Fibroblast of peridontal ligament (primary cell): ENCODE data around the gene CFAP46.

Experiments used
- DNase-seq: peaks from one replicate; pipeline ENCODE4 v3.0.0-alpha.2; 2010; ENCODE audit errors: extremely low read depth

Gene CFAP46

GRCh38 chr10:132770061-132771021 lies 172.0 kb downstream of the CFAP46 start:
- DNase-seq: no peak

GRCh38 chr10:132768346-132769248 lies 173.8 kb downstream of the CFAP46 start:
- no peak for DNase-seq

- DNase-seq: no peak
These were observed 176.1 kb downstream of the CFAP46 start for GRCh38 chr10:132766291-132766690.

GRCh38 chr10:132765435-132765834 lies 176.9 kb downstream of the CFAP46 start:
- no peak for DNase-seq

- DNase-seq: no peak
These were observed 178.3 kb downstream of the CFAP46 start for GRCh38 chr10:132764108-132764507.

- no peak for DNase-seq
These were observed 178.8 kb downstream of the CFAP46 start for GRCh38 chr10:132763545-132763944.

- no peak for DNase-seq
These were observed 180.1 kb downstream of the CFAP46 start for GRCh38 chr10:132762267-132762666.

- DNase-seq: no peak
These were observed 180.8 kb downstream of the CFAP46 start for GRCh38 chr10:132761395-132762060.

GRCh38 chr10:132758865-132759264 lies 183.5 kb downstream of the CFAP46 start:
- DNase-seq: no peak
